ENCODE measurements around the gene PTPN22.
"Not testable (repeated sequence)": the region's sequence is repeated elsewhere in the genome, so short reads cannot be mapped to it uniquely, and the experiment has no call there.

PTPN22 gene

GRCh38 chr1:113852694-113853093, 18.8 kb downstream of the PTPN22 start:
- not testable (repeated sequence) for DNase-seq (ENCODE audit: low spot score)

- DNase-seq (ENCODE audit: low spot score), result no peak
These were observed 21.2 kb downstream of the PTPN22 start for GRCh38 chr1:113850127-113850796.

- no peak for DNase-seq (ENCODE audit: low spot score)
These were observed 22.4 kb downstream of the PTPN22 start for GRCh38 chr1:113849072-113849471.

GRCh38 chr1:113846391-113847035, 25.0 kb downstream of the PTPN22 start:
- no peak for DNase-seq (ENCODE audit: low spot score)

GRCh38 chr1:113836534-113836933, 35.0 kb downstream of the PTPN22 start:
- no peak for DNase-seq (ENCODE audit: low spot score)

- DNase-seq (ENCODE audit: low spot score), result peak; percentile 81
These were observed 35.7 kb downstream of the PTPN22 start for GRCh38 chr1:113835686-113836290.

GRCh38 chr1:113834716-113835115, 36.8 kb downstream of the PTPN22 start:
- no peak for DNase-seq (ENCODE audit: low spot score)

GRCh38 chr1:113830039-113830438, 41.5 kb downstream of the PTPN22 start:
- DNase-seq (ENCODE audit: low spot score), result no peak

GRCh38 chr1:113821916-113822315, 49.6 kb downstream of the PTPN22 start:
- no peak for DNase-seq (ENCODE audit: low spot score)

- no peak for DNase-seq (ENCODE audit: low spot score)
These were observed 52.9 kb downstream of the PTPN22 start for GRCh38 chr1:113818578-113818977.

- DNase-seq (ENCODE audit: low spot score), result no peak
These were observed 58.3 kb downstream of the PTPN22 start for GRCh38 chr1:113813218-113813617.

GRCh38 chr1:113812661-113813135, 58.8 kb downstream of the PTPN22 start:
- DNase-seq (ENCODE audit: low spot score), result no peak

- peak; percentile 100 for DNase-seq (ENCODE audit: low spot score)
These were observed 59.4 kb downstream of the PTPN22 start, which contains the start of gene RSBN1 for GRCh38 chr1:113811888-113812660. TSS of gene RSBN1 (minus strand) at chr1:113812476. CDS start at chr1:113812412, 64 bp downstream.

GRCh38 chr1:113811156-113811887, 60.2 kb downstream of the PTPN22 start:
- DNase-seq (ENCODE audit: low spot score), result peak; percentile 41

GRCh38 chr1:113809670-113810602, 61.6 kb downstream of the PTPN22 start:
- DNase-seq (ENCODE audit: low spot score), result no peak

- no peak for DNase-seq (ENCODE audit: low spot score)
These were observed 62.9 kb downstream of the PTPN22 start for GRCh38 chr1:113808450-113809195.

- DNase-seq (ENCODE audit: low spot score), result no peak
These were observed 65.9 kb downstream of the PTPN22 start for GRCh38 chr1:113805639-113806038.

- DNase-seq (ENCODE audit: low spot score), result no peak
These were observed 66.3 kb downstream of the PTPN22 start for GRCh38 chr1:113805256-113805531.

- no peak for DNase-seq (ENCODE audit: low spot score)
These were observed 66.9 kb downstream of the PTPN22 start for GRCh38 chr1:113804421-113805255.
